ENCODE measurements around the gene PTPRO. TPM values are rescaled to one million over a fixed set of nuclear protein-coding genes. Genes with fewer than 3 reads are reported as not detected.

The PTPRO gene
- total RNA-seq, 2 donors from 2014 or later: 1.3 to 2.6 TPM

- Histone ChIP-seq H3K9me3 (no peaks in the 10 kb centered on the region), H3K4me3 (no peak overlapping the region), H3K27ac (no peak overlapping the region), H3K4me1 (peaks cover 9% of the 10 kb centered on the region), H3K27me3 (no peaks in the 10 kb centered on the region), H3K36me3 (replicated peaks in 1 of 2; ENCODE audit: insufficient read depth in 1 of 2, low read depth in 2 of 2) (no peaks in the 10 kb centered on the region)
- intact Hi-C loops (cut with DNase I): loop anchor here (5.0 kb wide), 1 partner anchor 267 kb away; no protein-coding TSS in a partner anchor
- TF ChIP-seq CTCF (IDR thresholded peaks at IDR 0.05) (peak; percentile 72 to 99 (median 95)), POLR2A (IDR thresholded peaks at IDR 0.05) (no peak)
- 7 to 11% methylated on average over 16 of the region's 16 CpGs for WGBS, 2 donors
- ATAC-seq (peak; percentile 98), DNase-seq (peak; percentile 52 to 74 (median 61))
These were observed 268.0 kb downstream of the PTPRO start for GRCh38 chr12:15590180-15590826.

GRCh38 chr12:15591811-15592210 is 269.5 kb downstream of the PTPRO start:
- no peak for ATAC-seq

GRCh38 chr12:15592934-15593333 is 270.6 kb downstream of the PTPRO start:
- H3K9me3 ChIP-seq: no peaks in the 10 kb centered on the region
- WGBS, 2 donors: 53 to 54% methylated on average over 4 of the region's 4 CpGs
- ATAC-seq (no peak), DNase-seq (no peak)
- no peaks in the 10 kb centered on the region for H3K36me3 ChIP-seq (replicated peaks in 1 of 2; ENCODE audit: insufficient read depth in 1 of 2, low read depth in 2 of 2)
- TF ChIP-seq CTCF (IDR thresholded peaks at IDR 0.05) (no peak), POLR2A (IDR thresholded peaks at IDR 0.05) (no peak)
- H3K4me1 ChIP-seq: peaks cover 9% of the 10 kb centered on the region
- intact Hi-C loops (cut with DNase I): loop anchor here (5.0 kb wide), 1 partner anchor 264 kb away; no protein-coding TSS in a partner anchor
- H3K27me3 ChIP-seq: no peaks in the 10 kb centered on the region
- H3K27ac ChIP-seq: no peak overlapping the region
- no peak overlapping the region for H3K4me3 ChIP-seq

More at GRCh38 chr12:15591811-15592210, 269.5 kb downstream of the PTPRO start:
- no peak for TF ChIP-seq CTCF (IDR thresholded peaks at IDR 0.05)
- no peak for TF ChIP-seq POLR2A (IDR thresholded peaks at IDR 0.05)
- H3K27ac ChIP-seq: no peak overlapping the region
- no peaks in the 10 kb centered on the region for H3K36me3 ChIP-seq (replicated peaks in 1 of 2; ENCODE audit: insufficient read depth in 1 of 2, low read depth in 2 of 2)
- intact Hi-C loops (cut with DNase I): loop anchor here (5.0 kb wide), 1 partner anchor 265 kb away; no protein-coding TSS in a partner anchor
- DNase-seq: no peak
- peaks cover 9% of the 10 kb centered on the region for H3K4me1 ChIP-seq
- WGBS, 2 donors: 80 to 81% methylated on average over 5 of the region's 5 CpGs
- H3K9me3 ChIP-seq: no peaks in the 10 kb centered on the region
- H3K27me3 ChIP-seq: no peaks in the 10 kb centered on the region
- no peak overlapping the region for H3K4me3 ChIP-seq

- no peak for TF ChIP-seq POLR2A (IDR thresholded peaks at IDR 0.05)
- no peak for TF ChIP-seq CTCF (IDR thresholded peaks at IDR 0.05)
- Histone ChIP-seq H3K27ac (no peak overlapping the region), H3K36me3 (replicated peaks in 1 of 2; ENCODE audit: insufficient read depth in 1 of 2, low read depth in 2 of 2) (no peaks in the 10 kb centered on the region), H3K4me3 (no peak overlapping the region), H3K4me1 (no peaks in the 10 kb centered on the region), H3K9me3 (no peaks in the 10 kb centered on the region), H3K27me3 (no peaks in the 10 kb centered on the region)
- 58 to 66% methylated on average over 5 of the region's 5 CpGs for WGBS, 2 donors
- ATAC-seq: no peak
- intact Hi-C loops (cut with DNase I): no loop called here
- no peak for DNase-seq
These were observed 273.9 kb downstream of the PTPRO start for GRCh38 chr12:15596174-15596573.

All from body of pancreas (tissue), 4 donors.